Gastrocnemius medialis (tissue), 4 donors: Measurements from ENCODE around the gene HM13. TPM values are rescaled to one million over a fixed set of nuclear protein-coding genes. Genes with fewer than 3 reads are reported as not detected.
A peak's percentile ranks its signal among the peaks of the same experiment; 100 is the strongest.
"Not testable (repeated sequence)": the region's sequence is repeated elsewhere in the genome, so short reads cannot be mapped to it uniquely, and the experiment has no call there.

Experiments
- ATAC-seq, 2 donors: fragments of 150-250 bp; one replicate each; pipeline ENCODE4 v1.9.1; 2016
- DNase-seq, 2 donors: peaks; one replicate each; pipeline ENCODE4 v3.0.0-alpha.2; 2019
- H3K27ac ChIP-seq, 4 donors: fragments of 200-600 bp; sonication (generic); 1 replicate in 1 of 4; 2 replicates in 3 of 4; pipeline ENCODE4 v1.5.1; 2016 to 2018; ENCODE audit warnings: mild to moderate bottlenecking in 2 of 4, moderate library complexity in 1 of 4
- H3K27me3 ChIP-seq, 3 donors: fragments of 200-600 bp; sonication (generic) in 2 of 3; 1 replicate in 1 of 3; 2 replicates in 2 of 3; pipeline versions ENCODE4 v1.5.1 to v1.6.0; 2016 to 2019; ENCODE audit warnings: mild to moderate bottlenecking in 1 of 3, moderate library complexity in 1 of 3
- H3K36me3 ChIP-seq, 2 donors: fragments of 200-600 bp; sonication (generic) in 1 of 2; one replicate each; pipeline ENCODE4 v1.5.1; 2017 to 2018
- H3K4me1 ChIP-seq, 2 donors: fragments of 200-600 bp; sonication (generic) in 1 of 2; one replicate each; pipeline ENCODE4 v1.5.1; 2016 to 2017; ENCODE audit warnings: mild to moderate bottlenecking in 2 of 2
- H3K4me3 ChIP-seq, 4 donors: fragments of 200-600 bp; sonication (generic) in 3 of 4; 1 replicate in 1 of 4; 2 replicates in 3 of 4; pipeline ENCODE4 v1.5.1; 2016 to 2019; ENCODE audit warnings: mild to moderate bottlenecking in 2 of 4
- H3K9me3 ChIP-seq, 3 donors: fragments of 200-600 bp; sonication (generic) in 2 of 3; 1 replicate in 1 of 3; 2 replicates in 2 of 3; pipeline ENCODE4 v1.5.1; 2016 to 2019
- CTCF ChIP-seq, 5 experiments: fragments of 450-650 bp in 3 of 5; fragments of 200-600 bp in 2 of 5; sonication (generic) in 2 of 5; IDR thresholded peaks in 4 of 5; conservative IDR thresholded peaks in 1 of 5; 1 replicate in 4 of 5; 2 replicates in 1 of 5; pipeline ENCODE4 v1.5.1; 2016 to 2019; ENCODE audit warnings: antibody characterized with exemption in 5 of 5, mild to moderate bottlenecking in 3 of 5, moderate library complexity in 3 of 5
- POLR2A ChIP-seq, 2 donors: fragments of 450-650 bp; IDR thresholded peaks; one replicate each; pipeline ENCODE4 v1.6.1; 2017; ENCODE audit warnings: antibody characterized with exemption in 2 of 2, mild to moderate bottlenecking in 2 of 2, moderate library complexity in 2 of 2
- in situ Hi-C, 4 donors: fragments of 200-750 bp; cut with MboI; loops; one replicate each; pipeline versions ENCODE4 v1.15.0 to v1.8.0; 2017; ENCODE audit warnings: low sequenced_read_pairs in 4 of 4
- intact Hi-C: fragments of 100-400 bp; cut with DNase I; formaldehyde crosslinking; loops from one replicate; pipeline ENCODE4 v1.15.1; 2023; ENCODE audit warnings: low total_unique reads
- total RNA-seq, 4 donors: library from RNA; depleted of rRNA; stranded (reverse); fragments of >200 nt; gene quantifications; one replicate each; pipeline versions ENCODE4 v1.1.0 to v1.2.3, GENCODE V29; 2016

HM13 gene
- total RNA-seq, 4 donors from 2014 or later = 22.7 to 31.0 (median 26.4) TPM

DNA sequence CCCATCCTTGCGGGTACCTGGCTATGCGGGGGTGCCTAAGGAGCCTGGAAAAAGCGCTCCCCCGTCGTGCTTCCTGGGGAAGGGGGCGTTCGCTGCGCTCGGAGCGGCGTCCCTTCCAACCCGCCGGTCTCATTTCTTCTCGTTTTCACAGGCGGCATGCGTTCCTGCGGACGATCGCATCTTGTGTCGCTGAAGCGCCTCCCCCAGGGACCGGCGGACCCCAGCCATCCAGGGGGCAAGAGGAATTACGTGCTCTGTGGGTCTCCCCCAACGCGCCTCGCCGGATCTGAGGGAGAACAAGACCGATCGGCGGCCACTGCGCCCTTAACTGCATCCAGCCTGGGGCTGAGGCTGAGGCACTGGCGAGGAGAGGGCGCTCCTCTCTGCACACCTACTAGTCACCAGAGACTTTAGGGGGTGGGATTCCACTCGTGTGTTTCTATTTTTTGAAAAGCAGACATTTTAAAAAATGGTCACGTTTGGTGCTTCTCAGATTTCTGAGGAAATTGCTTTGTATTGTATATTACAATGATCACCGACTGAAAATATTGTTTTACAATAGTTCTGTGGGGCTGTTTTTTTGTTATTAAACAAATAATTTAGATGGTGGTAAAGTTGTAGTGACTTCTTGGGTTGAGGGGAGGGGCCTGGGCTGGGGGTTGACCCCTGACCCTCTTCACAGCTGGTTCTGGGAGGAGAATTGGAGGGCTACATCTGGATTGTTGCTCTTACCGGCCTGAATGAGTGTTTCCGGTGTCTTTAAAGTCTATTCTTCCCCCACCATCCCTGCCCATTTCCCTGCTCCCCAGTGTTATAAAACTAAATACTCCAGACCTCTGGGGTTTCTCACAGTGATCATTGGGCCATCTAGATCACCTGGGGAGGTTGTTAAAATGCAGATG is 91.9 kb downstream of the HM13 start:
- Histone ChIP-seq H3K27ac (peak overlapping the region; percentile 84 to 95 (median 92)), H3K27me3 (no peaks in the 10 kb centered on the region), H3K36me3 (no peaks in the 10 kb centered on the region), H3K9me3 (no peaks in the 10 kb centered on the region), H3K4me3 (peak overlapping the region; percentile 72 to 89 (median 78)), H3K4me1 (peaks cover 0 to 35% of the 10 kb centered on the region in 2 donors)
- peak in 1 of 2 donors; percentile 42 for DNase-seq
- in situ Hi-C loops (no loop called here), intact Hi-C loops (no loop called here)
- TF ChIP-seq POLR2A (IDR thresholded peaks at IDR 0.05) = no peak
- no peak for TF ChIP-seq CTCF (IDR thresholded peaks at IDR 0.05 in 4 of 5, conservative IDR thresholded peaks at IDR 0.05 in 1 of 5)
- ATAC-seq = no peak

GRCh38 chr20:31606804-31607639 is 92.8 kb downstream of the HM13 start:
- no peaks in the 10 kb centered on the region for H3K27me3 ChIP-seq
- no peaks in the 10 kb centered on the region for H3K9me3 ChIP-seq
- DNase-seq = peak in 1 of 2 donors; percentile 70
- TF ChIP-seq POLR2A (IDR thresholded peaks at IDR 0.05) (no peak), CTCF (IDR thresholded peaks at IDR 0.05 in 4 of 5, conservative IDR thresholded peaks at IDR 0.05 in 1 of 5) (no peak)
- H3K27ac ChIP-seq = peak overlapping the region; percentile 84 to 95 (median 92)
- no peak for ATAC-seq
- H3K4me3 ChIP-seq = peak overlapping the region; percentile 72 to 89 (median 78)
- H3K36me3 ChIP-seq = no peaks in the 10 kb centered on the region
- intact Hi-C loops (no loop called here), in situ Hi-C loops (no loop called here)
- H3K4me1 ChIP-seq = peaks cover 0 to 35% of the 10 kb centered on the region in 2 donors

- intact Hi-C loops = loop anchor here (1.0 kb wide), 2 partner anchors 11 to 35 kb away; no protein-coding TSS in a partner anchor
- Histone ChIP-seq H3K27ac (peak overlapping the region; percentile 84 to 95 (median 92)), H3K4me1 (peaks cover 4 to 40% of the 10 kb centered on the region in 2 donors), H3K9me3 (no peaks in the 10 kb centered on the region), H3K36me3 (no peaks in the 10 kb centered on the region), H3K4me3 (peak overlapping the region; percentile 72 to 89 (median 78)), H3K27me3 (no peaks in the 10 kb centered on the region)
- in situ Hi-C loops = no loop called here
- TF ChIP-seq POLR2A (IDR thresholded peaks at IDR 0.05) (no peak), CTCF (IDR thresholded peaks at IDR 0.05 in 4 of 5, conservative IDR thresholded peaks at IDR 0.05 in 1 of 5) (no peak)
- ATAC-seq = no peak
- no peak for DNase-seq
These were observed 93.5 kb downstream of the HM13 start for GRCh38 chr20:31607640-31608250.

GRCh38 chr20:31608251-31608945 is 94.2 kb downstream of the HM13 start:
- intact Hi-C loops = loop anchor here (1.0 kb wide), 2 partner anchors 12 to 36 kb away; no protein-coding TSS in a partner anchor
- TF ChIP-seq POLR2A (IDR thresholded peaks at IDR 0.05) (no peak), CTCF (IDR thresholded peaks at IDR 0.05 in 4 of 5, conservative IDR thresholded peaks at IDR 0.05 in 1 of 5) (no peak)
- H3K27me3 ChIP-seq = no peaks in the 10 kb centered on the region
- in situ Hi-C loops = no loop called here
- H3K27ac ChIP-seq = peak overlapping the region; percentile 84 to 95 (median 92)
- no peaks in the 10 kb centered on the region for H3K36me3 ChIP-seq
- ATAC-seq (no peak), DNase-seq (peak; percentile 19 to 63)
- H3K4me3 ChIP-seq = peak overlapping the region; percentile 25 to 81 (median 73)
- H3K4me1 ChIP-seq = peaks cover 4 to 40% of the 10 kb centered on the region in 2 donors
- H3K9me3 ChIP-seq = no peaks in the 10 kb centered on the region

- not testable (repeated sequence) for H3K36me3 ChIP-seq, H3K27me3 ChIP-seq, DNase-seq, ATAC-seq, H3K4me3 ChIP-seq, H3K9me3 ChIP-seq
- in situ Hi-C loops = loop anchor here (5.0 kb wide), 1 partner anchor 50 kb away; no protein-coding TSS in a partner anchor
- intact Hi-C loops = loop anchor here (1.0 to 2.0 kb wide), 2 partner anchors 43 to 51 kb away; no protein-coding TSS in a partner anchor
- Histone ChIP-seq H3K27ac (peak overlapping the region in 1 of 4 donors; percentile 9), H3K4me1 (peaks cover 4 to 16% of the 10 kb centered on the region in 2 donors)
These were observed 98.0 kb downstream of the HM13 start for GRCh38 chr20:31612271-31612640.
